SJSA1 (cell line): ENCODE measurements around the gene NHS. TPM values are rescaled to one million over a fixed set of nuclear protein-coding genes. Genes with fewer than 3 reads are reported as not detected.

Experiments used
- DNase-seq, 2 experiments: peaks; one replicate each; pipeline ENCODE4 v3.0.0-alpha.2; 2015 to 2020; ENCODE audit warnings: low spot score in 2 of 2, low read depth in 1 of 2
- H3K27ac ChIP-seq: fragments of 250-450 bp; sonication (Bioruptor Pico); 2 replicates; pipeline ENCODE4 v1.5.1; 2020; ENCODE audit warnings: mild to moderate bottlenecking, moderate library complexity
- H3K27me3 ChIP-seq: fragments of 250-450 bp; sonication (Bioruptor Pico); replicated peaks from 2 replicates; pipeline ENCODE4 v1.5.1; 2020; ENCODE audit warnings: mild to moderate bottlenecking, moderate library complexity
- H3K36me3 ChIP-seq: fragments of 250-450 bp; sonication (Bioruptor Pico); 2 replicates; pipeline ENCODE4 v1.5.1; 2020; ENCODE audit warnings: mild to moderate bottlenecking
- H3K4me1 ChIP-seq: fragments of 250-450 bp; sonication (Bioruptor Pico); replicated peaks from 2 replicates; pipeline ENCODE4 v1.6.1; 2021; ENCODE audit warnings: mild to moderate bottlenecking
- H3K4me3 ChIP-seq: fragments of 250-450 bp; sonication (Bioruptor Pico); 2 replicates; pipeline ENCODE4 v1.5.1; 2020; ENCODE audit warnings: mild to moderate bottlenecking
- H3K9me3 ChIP-seq: fragments of 250-450 bp; sonication (Bioruptor Pico); replicated peaks from 2 replicates; pipeline ENCODE4 v1.5.1; 2020; ENCODE audit warnings: mild to moderate bottlenecking
- total RNA-seq: library from RNA; depleted of rRNA; stranded (reverse); fragments of >200 nt; shearing (Covaris generic); gene quantifications from 2 replicates; pipeline ENCODE4 v1.2.3, GENCODE V29; 2014

NHS gene
- total RNA-seq, 1 experiment from 2014 or later: 2.6 TPM

GRCh38 chrX:17537723-17538243 is 162.8 kb downstream of the NHS start:
- Histone ChIP-seq H3K9me3 (no peaks in the 10 kb centered on the region), H3K36me3 (no peaks in the 10 kb centered on the region), H3K4me3 (no peak overlapping the region), H3K27me3 (no peaks in the 10 kb centered on the region), H3K4me1 (no peaks in the 10 kb centered on the region), H3K27ac (no peak overlapping the region)
- DNase-seq: no peak

- Histone ChIP-seq H3K36me3 (no peaks in the 10 kb centered on the region), H3K27me3 (no peaks in the 10 kb centered on the region), H3K9me3 (no peaks in the 10 kb centered on the region), H3K4me3 (no peak overlapping the region), H3K27ac (no peak overlapping the region), H3K4me1 (no peaks in the 10 kb centered on the region)
- DNase-seq: no peak
Observed at GRCh38 chrX:17542123-17542522, 167.1 kb downstream of the NHS start.

DNA sequence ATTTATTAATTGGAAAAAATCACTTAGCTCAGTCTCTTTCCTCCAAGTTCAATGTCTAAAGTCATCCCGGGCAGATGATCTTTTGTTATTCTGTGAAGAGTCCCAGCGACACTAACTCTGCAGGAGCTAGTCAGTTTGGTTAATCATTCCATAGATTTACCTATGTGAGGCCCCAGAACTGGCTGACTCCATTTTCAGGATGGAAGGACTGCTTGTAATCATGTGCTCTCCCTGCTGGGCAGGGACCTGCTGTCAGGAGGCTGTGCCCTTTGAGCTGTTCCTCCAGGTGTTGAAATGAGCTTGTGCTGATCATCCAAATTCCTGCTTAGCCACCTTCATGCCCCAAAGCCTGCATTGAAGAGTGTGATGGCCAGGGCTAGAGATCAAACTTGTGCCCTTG is 169.8 kb downstream of the NHS start:
- no peak overlapping the region for H3K4me3 ChIP-seq
- peaks cover 9% of the 10 kb centered on the region for H3K4me1 ChIP-seq
- no peak for DNase-seq
- no peaks in the 10 kb centered on the region for H3K27me3 ChIP-seq
- H3K36me3 ChIP-seq: no peaks in the 10 kb centered on the region
- no peaks in the 10 kb centered on the region for H3K9me3 ChIP-seq
- no peak overlapping the region for H3K27ac ChIP-seq

DNA sequence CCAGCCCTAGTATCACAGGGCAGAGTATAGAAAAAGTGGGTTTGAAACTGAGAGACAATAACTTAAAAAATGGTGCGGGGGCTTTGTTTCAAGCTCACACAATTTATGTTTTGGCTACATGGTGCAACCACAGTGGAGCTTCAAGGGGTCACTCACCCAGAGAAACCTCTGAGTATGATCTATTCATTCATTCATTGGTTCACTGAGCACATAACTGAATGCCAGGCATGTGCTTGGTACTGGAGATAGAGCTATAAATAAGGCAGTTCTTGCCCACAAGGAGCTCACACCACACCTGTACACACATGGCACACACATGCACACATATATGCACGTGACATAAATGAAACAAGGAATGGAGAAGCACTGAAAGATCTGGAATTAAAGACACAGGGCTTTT is 171.4 kb downstream of the NHS start:
- no peak for DNase-seq
- Histone ChIP-seq H3K27me3 (no peaks in the 10 kb centered on the region), H3K36me3 (no peaks in the 10 kb centered on the region), H3K4me3 (no peak overlapping the region), H3K9me3 (no peaks in the 10 kb centered on the region), H3K4me1 (peaks cover 17% of the 10 kb centered on the region), H3K27ac (no peak overlapping the region)

GRCh38 chrX:17547658-17548057 is 172.7 kb downstream of the NHS start:
- DNase-seq: peak; percentile 58 to 67
- H3K27me3 ChIP-seq: no peaks in the 10 kb centered on the region
- H3K9me3 ChIP-seq: no peaks in the 10 kb centered on the region
- peaks cover 21% of the 10 kb centered on the region for H3K4me1 ChIP-seq
- H3K36me3 ChIP-seq: no peaks in the 10 kb centered on the region
- H3K4me3 ChIP-seq: no peak overlapping the region
- no peak overlapping the region for H3K27ac ChIP-seq

DNA sequence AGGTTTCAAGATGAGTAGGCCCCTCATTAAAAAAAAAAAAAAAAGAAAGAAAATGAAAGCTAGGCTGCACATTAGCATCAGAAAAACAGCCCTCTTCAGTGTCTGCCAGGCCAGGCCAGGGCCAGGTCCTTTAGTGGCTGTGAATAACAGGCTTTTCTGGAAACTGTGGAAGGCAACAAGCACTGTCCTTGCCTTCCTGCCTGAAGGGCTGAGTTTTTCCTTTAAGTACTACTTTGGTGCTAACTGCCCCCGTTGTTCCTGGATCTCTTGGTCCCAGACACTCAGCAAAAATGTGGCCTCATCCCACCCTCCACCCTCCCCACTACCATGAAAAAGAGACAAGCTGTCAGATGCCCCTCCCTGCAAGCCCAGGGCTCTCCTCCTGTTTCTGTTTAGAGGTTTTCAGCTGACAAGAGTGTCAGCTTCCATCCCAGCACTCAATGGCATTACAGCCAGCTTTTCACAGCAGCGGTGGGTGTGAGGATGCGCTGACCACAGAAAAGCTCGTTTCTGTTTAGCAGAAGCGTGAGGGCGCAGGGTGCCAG is 174.2 kb downstream of the NHS start:
- Histone ChIP-seq H3K9me3 (no peaks in the 10 kb centered on the region), H3K36me3 (no peaks in the 10 kb centered on the region), H3K27ac (no peak overlapping the region), H3K4me3 (no peak overlapping the region), H3K4me1 (peaks cover 36% of the 10 kb centered on the region), H3K27me3 (no peaks in the 10 kb centered on the region)
- no peak for DNase-seq

GRCh38 chrX:17550011-17550410 is 175.0 kb downstream of the NHS start:
- Histone ChIP-seq H3K4me3 (no peak overlapping the region), H3K9me3 (no peaks in the 10 kb centered on the region), H3K4me1 (peaks cover 43% of the 10 kb centered on the region), H3K36me3 (no peaks in the 10 kb centered on the region), H3K27me3 (no peaks in the 10 kb centered on the region), H3K27ac (no peak overlapping the region)
- DNase-seq: no peak

DNA sequence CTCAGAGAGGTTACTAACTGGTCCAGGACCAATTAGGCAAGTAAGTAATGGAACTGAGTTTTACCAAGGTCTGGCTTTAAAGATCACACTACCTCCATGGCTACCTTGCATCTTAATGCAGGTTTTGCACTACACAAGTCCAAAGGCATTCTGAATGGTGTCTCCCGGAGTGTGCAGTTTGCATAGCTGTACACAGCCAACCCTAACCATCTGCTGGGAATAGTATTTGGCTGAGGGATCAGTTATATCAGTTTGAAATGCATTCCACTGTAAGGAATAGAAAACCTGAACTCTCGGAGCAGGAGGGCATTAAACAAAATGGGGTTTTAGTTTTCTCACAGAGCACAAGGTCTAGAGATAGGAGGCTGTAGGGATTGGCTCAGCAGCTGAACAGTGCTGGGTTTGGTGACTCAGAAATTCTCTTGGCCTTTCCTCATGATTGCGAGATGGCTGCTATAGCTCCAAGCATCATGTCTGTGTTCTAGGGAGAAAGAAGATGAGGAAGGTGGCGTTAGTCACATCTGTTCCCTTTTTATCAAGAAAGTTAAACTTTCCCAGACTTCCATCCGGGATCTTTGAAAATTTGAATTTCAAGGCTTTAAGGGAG is 177.1 kb downstream of the NHS start:
- Histone ChIP-seq H3K9me3 (no peaks in the 10 kb centered on the region), H3K36me3 (no peaks in the 10 kb centered on the region), H3K27me3 (no peaks in the 10 kb centered on the region), H3K4me3 (no peak overlapping the region), H3K27ac (no peak overlapping the region), H3K4me1 (peaks cover 49% of the 10 kb centered on the region)
- no peak for DNase-seq

DNA sequence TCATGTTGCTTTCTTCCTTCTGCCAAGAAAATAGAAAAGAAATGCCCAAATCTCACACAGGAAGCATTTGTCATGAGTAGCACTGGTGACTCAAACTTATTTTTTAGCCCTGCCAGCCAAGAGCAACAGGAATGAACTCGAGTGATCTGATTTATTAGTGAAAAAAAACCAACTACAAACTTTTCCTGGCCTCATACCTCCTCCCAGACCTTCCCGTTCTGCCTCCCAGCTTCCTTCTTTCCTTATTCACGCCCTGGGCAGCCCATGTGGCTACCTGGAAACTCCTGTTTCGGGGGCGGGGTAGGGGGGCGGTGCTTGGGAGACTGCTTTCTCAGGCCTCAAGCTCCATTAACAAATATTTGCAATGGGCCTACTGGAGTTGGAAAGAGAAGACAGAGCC is 178.5 kb downstream of the NHS start:
- Histone ChIP-seq H3K4me3 (no peak overlapping the region), H3K36me3 (no peaks in the 10 kb centered on the region), H3K27me3 (no peaks in the 10 kb centered on the region), H3K9me3 (no peaks in the 10 kb centered on the region), H3K4me1 (peaks cover 43% of the 10 kb centered on the region), H3K27ac (peak overlapping the region; percentile 39; the same call in 1 of the 2 replicates)
- peak in 1 of 2 experiments; percentile 31 for DNase-seq

DNA sequence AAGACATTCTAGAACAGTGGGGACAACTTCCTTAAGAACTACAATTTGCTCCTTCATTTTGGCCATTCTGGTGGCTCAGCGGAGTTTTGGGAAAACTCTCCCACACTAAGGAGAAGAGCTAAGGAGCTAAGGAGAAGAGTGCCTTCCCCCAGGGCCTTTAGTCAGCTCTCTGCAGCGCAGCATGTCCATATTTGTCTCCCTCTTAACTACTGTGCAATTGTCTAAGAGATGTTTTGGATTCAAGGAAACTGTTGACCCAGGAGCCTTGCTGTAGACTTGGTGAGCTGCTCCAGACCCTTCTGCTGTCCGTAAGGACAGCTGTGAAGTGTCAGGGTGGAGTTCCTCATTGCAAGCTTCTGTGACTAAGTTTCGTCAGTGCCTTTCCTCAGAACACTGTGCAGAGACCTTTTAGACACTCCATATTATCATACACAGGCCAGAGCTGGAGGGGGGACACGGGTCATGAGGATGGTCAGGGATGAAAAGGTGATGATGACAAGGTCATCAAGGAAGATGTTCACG is 179.0 kb downstream of the NHS start:
- H3K27ac ChIP-seq: peak overlapping the region; percentile 39; the same call in 1 of the 2 replicates

DNA sequence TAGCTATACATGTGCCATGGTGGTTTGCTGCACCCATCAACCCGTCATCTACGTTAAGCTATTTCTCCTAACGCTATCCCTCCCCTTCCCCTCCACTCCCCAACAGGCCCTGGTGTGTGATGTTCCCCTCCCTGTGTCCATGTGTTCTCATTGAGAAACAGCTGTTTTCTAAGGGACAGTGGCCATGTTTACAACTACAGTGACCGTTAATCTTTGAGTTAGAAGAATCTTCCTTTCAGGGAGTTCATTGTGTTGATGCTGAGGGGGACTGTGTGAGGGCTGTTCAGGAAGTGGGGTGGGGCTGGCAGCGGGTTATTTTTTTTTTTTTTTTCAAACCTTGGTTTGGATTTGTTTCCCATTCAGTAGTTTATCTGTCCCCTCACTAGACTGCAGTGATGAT is 179.9 kb downstream of the NHS start:
- H3K4me3 ChIP-seq: no peak overlapping the region
- peaks cover 49% of the 10 kb centered on the region for H3K4me1 ChIP-seq
- H3K27me3 ChIP-seq: no peaks in the 10 kb centered on the region
- H3K27ac ChIP-seq: no peak overlapping the region
- H3K9me3 ChIP-seq: no peaks in the 10 kb centered on the region
- no peak for DNase-seq
- no peaks in the 10 kb centered on the region for H3K36me3 ChIP-seq

More for the DNA sequence above, 179.0 kb downstream of the NHS start:
- H3K4me3 ChIP-seq: no peak overlapping the region
- H3K4me1 ChIP-seq: peaks cover 45% of the 10 kb centered on the region
- no peaks in the 10 kb centered on the region for H3K27me3 ChIP-seq
- DNase-seq: no peak
- no peaks in the 10 kb centered on the region for H3K9me3 ChIP-seq
- H3K36me3 ChIP-seq: no peaks in the 10 kb centered on the region

GRCh38 chrX:17555846-17556245 is 180.8 kb downstream of the NHS start:
- DNase-seq: no peak
- Histone ChIP-seq H3K27ac (no peak overlapping the region), H3K27me3 (no peaks in the 10 kb centered on the region), H3K4me3 (no peak overlapping the region), H3K36me3 (no peaks in the 10 kb centered on the region), H3K4me1 (peaks cover 51% of the 10 kb centered on the region), H3K9me3 (no peaks in the 10 kb centered on the region)

GRCh38 chrX:17559728-17560379 is 184.9 kb downstream of the NHS start:
- no peaks in the 10 kb centered on the region for H3K27me3 ChIP-seq
- peak overlapping the region; percentile 33 for H3K27ac ChIP-seq
- H3K4me3 ChIP-seq: no peak overlapping the region
- DNase-seq: peak; percentile 60 to 62
- no peaks in the 10 kb centered on the region for H3K9me3 ChIP-seq
- no peaks in the 10 kb centered on the region for H3K36me3 ChIP-seq
- H3K4me1 ChIP-seq: peaks cover 50% of the 10 kb centered on the region

- DNase-seq: no peak
- no peaks in the 10 kb centered on the region for H3K27me3 ChIP-seq
- no peaks in the 10 kb centered on the region for H3K9me3 ChIP-seq
- H3K36me3 ChIP-seq: no peaks in the 10 kb centered on the region
- peak overlapping the region; percentile 33 for H3K27ac ChIP-seq
- H3K4me1 ChIP-seq: peaks cover 45% of the 10 kb centered on the region
- no peak overlapping the region for H3K4me3 ChIP-seq
Observed at GRCh38 chrX:17560385-17560784, 185.4 kb downstream of the NHS start.
